ENCODE measurements around the gene STAU1. TPM values are rescaled to one million over a fixed set of nuclear protein-coding genes. Genes with fewer than 3 reads are reported as not detected.

Gene STAU1
- total RNA-seq, 1 donor from 2014 or later: 72.5 TPM

GRCh38 chr20:49163696-49164095, 24.4 kb downstream of the STAU1 start:
- Histone ChIP-seq H3K4me3 (ENCODE audit: low read depth, low read length) (no peak overlapping the region), H3K27me3 (ENCODE audit: control insufficient read depth, insufficient read depth, low read length) (no peaks in the 10 kb centered on the region), H3K36me3 (ENCODE audit: control insufficient read depth, insufficient read depth, low read length) (peaks cover 1% of the 10 kb centered on the region)
- no peak for DNase-seq (ENCODE audit: low read depth)
- no peak for TF ChIP-seq CTCF (IDR thresholded peaks at IDR 0.05; ENCODE audit: insufficient read depth, low read length, poor library complexity, severe bottlenecking)

- Histone ChIP-seq H3K36me3 (ENCODE audit: control insufficient read depth, insufficient read depth, low read length) (peaks cover 1% of the 10 kb centered on the region), H3K4me3 (ENCODE audit: low read depth, low read length) (no peak overlapping the region), H3K27me3 (ENCODE audit: control insufficient read depth, insufficient read depth, low read length) (no peaks in the 10 kb centered on the region)
- TF ChIP-seq CTCF (IDR thresholded peaks at IDR 0.05; ENCODE audit: insufficient read depth, low read length, poor library complexity, severe bottlenecking): no peak
- DNase-seq (ENCODE audit: low read depth): no peak
These were observed 26.5 kb downstream of the STAU1 start for GRCh38 chr20:49161428-49162152.

- TF ChIP-seq CTCF (IDR thresholded peaks at IDR 0.05; ENCODE audit: insufficient read depth, low read length, poor library complexity, severe bottlenecking): no peak
- no peaks in the 10 kb centered on the region for H3K27me3 ChIP-seq (ENCODE audit: control insufficient read depth, insufficient read depth, low read length)
- H3K4me3 ChIP-seq (ENCODE audit: low read depth, low read length): no peak overlapping the region
- H3K36me3 ChIP-seq (ENCODE audit: control insufficient read depth, insufficient read depth, low read length): peaks cover 1% of the 10 kb centered on the region
- DNase-seq (ENCODE audit: low read depth): no peak
These were observed 27.8 kb downstream of the STAU1 start for GRCh38 chr20:49160057-49160929.

- no peaks in the 10 kb centered on the region for H3K27me3 ChIP-seq (ENCODE audit: control insufficient read depth, insufficient read depth, low read length)
- H3K4me3 ChIP-seq (ENCODE audit: low read depth, low read length): no peak overlapping the region
- TF ChIP-seq CTCF (IDR thresholded peaks at IDR 0.05; ENCODE audit: insufficient read depth, low read length, poor library complexity, severe bottlenecking): no peak
- DNase-seq (ENCODE audit: low read depth): no peak
- H3K36me3 ChIP-seq (ENCODE audit: control insufficient read depth, insufficient read depth, low read length): no peaks in the 10 kb centered on the region
These were observed 31.0 kb downstream of the STAU1 start for GRCh38 chr20:49157146-49157545.

GRCh38 chr20:49156481-49156880, 31.7 kb downstream of the STAU1 start:
- Histone ChIP-seq H3K27me3 (ENCODE audit: control insufficient read depth, insufficient read depth, low read length) (no peaks in the 10 kb centered on the region), H3K36me3 (ENCODE audit: control insufficient read depth, insufficient read depth, low read length) (no peaks in the 10 kb centered on the region), H3K4me3 (ENCODE audit: low read depth, low read length) (no peak overlapping the region)
- no peak for TF ChIP-seq CTCF (IDR thresholded peaks at IDR 0.05; ENCODE audit: insufficient read depth, low read length, poor library complexity, severe bottlenecking)
- no peak for DNase-seq (ENCODE audit: low read depth)

Measured in kidney epithelial cell (primary cell).